ENCODE measurements around the gene EIF4G2.

DNA sequence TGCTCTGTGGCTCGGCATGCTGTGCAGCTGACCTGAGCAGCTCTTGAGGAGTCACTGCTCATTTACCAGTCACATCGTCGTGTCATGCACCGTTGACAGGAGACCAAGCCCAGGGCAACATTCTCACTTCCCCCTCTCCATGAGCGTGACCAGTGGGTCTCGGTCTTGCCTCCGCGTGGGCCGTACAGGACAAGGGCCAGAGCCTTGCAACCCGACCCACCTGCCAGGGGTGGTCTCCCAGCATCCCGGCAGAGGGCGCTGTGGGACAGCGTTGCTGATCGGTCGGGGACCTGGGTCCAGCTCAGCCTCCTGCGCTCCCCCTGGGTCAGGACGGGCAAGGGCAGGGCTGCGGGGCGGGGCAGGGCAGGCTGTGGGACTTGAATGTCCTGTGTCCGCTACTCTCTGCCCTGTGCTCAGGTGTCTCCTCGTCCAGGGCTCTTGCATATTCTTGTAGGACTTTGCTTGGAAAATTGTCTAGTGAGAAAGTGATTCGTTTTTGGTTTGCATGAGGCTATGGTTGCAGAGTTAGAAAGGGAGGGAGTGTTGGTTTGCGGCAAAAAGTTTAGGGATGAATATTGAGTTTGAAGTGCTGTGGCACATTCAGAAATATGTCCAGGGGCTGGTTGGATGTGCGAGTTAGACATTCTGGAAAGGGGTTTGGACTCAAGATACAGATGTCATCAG lies 16.2 kb downstream of the EIF4G2 start:
- TF ChIP-seq EZH2 (IDR thresholded peaks at IDR 0.05; ENCODE audit: low read length, unreplicated experiment), result no peak
- TF ChIP-seq, protein P1, sequence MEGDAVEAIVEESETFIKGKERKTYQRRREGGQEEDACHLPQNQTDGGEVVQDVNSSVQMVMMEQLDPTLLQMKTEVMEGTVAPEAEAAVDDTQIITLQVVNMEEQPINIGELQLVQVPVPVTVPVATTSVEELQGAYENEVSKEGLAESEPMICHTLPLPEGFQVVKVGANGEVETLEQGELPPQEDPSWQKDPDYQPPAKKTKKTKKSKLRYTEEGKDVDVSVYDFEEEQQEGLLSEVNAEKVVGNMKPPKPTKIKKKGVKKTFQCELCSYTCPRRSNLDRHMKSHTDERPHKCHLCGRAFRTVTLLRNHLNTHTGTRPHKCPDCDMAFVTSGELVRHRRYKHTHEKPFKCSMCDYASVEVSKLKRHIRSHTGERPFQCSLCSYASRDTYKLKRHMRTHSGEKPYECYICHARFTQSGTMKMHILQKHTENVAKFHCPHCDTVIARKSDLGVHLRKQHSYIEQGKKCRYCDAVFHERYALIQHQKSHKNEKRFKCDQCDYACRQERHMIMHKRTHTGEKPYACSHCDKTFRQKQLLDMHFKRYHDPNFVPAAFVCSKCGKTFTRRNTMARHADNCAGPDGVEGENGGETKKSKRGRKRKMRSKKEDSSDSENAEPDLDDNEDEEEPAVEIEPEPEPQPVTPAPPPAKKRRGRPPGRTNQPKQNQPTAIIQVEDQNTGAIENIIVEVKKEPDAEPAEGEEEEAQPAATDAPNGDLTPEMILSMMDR (conservative IDR thresholded peaks at IDR 0.05; ENCODE audit: low read depth, low read length), result peak; percentile 92

Measured in PC-3 (cell line).